Activated CD4-positive, alpha-beta memory T cell treated with anti-CD3 and anti-CD28 coated beads for 36 hours (primary cell): ENCODE measurements around the gene BHLHA15. TPM values are rescaled to one million over a fixed set of nuclear protein-coding genes. Genes with fewer than 3 reads are reported as not detected.

ENCODE experiments used
- CTCF ChIA-PET: fragments of 350-600 bp; sonication (Branson Sonifier 250); formaldehyde crosslinking; loops from one replicate; lab custom pipeline; 2021; ENCODE audit warnings: antibody characterized with exemption, inconsistent platforms; lab: Charles Lee
- POLR2A ChIA-PET: fragments of 350-600 bp; sonication (Branson Sonifier 250); formaldehyde crosslinking; loops from one replicate; lab custom pipeline; 2021; ENCODE audit warnings: antibody characterized with exemption; lab: Charles Lee
- DNase-seq: peaks from one replicate; pipeline ENCODE4 v3.0.0-alpha.2; 2020
- H3K27ac Mint-ChIP-seq: one replicate; pipeline ENCODE4 v1.8.0; 2021; ENCODE audit warnings: mixed read lengths
- H3K27me3 Mint-ChIP-seq: one replicate; pipeline ENCODE4 v1.8.0; 2021; ENCODE audit warnings: mixed read lengths
- H3K36me3 Mint-ChIP-seq: one replicate; pipeline ENCODE4 v1.8.0; 2021; ENCODE audit warnings: mixed read lengths
- H3K4me1 Mint-ChIP-seq: one replicate; pipeline ENCODE4 v1.8.0; 2021; ENCODE audit warnings: low read depth, mixed read lengths
- H3K4me3 Mint-ChIP-seq: one replicate; pipeline ENCODE4 v1.8.0; 2021; ENCODE audit warnings: mild to moderate bottlenecking, mixed read lengths
- H3K9me3 Mint-ChIP-seq: one replicate; pipeline ENCODE4 v1.8.0; 2021; ENCODE audit warnings: mixed read lengths
- intact Hi-C: fragments of 100-400 bp; cut with micrococcal nuclease; formaldehyde crosslinking; loops from one replicate; pipeline ENCODE4 v1.15.1; 2023
- total RNA-seq, 2 experiments: library from RNA; stranded (reverse); gene quantifications; one replicate each; pipeline ENCODE4 v1.2.3, GENCODE V29; 2021

Gene BHLHA15
- total RNA-seq, 2 experiments from 2014 or later, result 0.67 TPM; not detected in 1

GRCh38 chr7:98171449-98171848 lies 39.8 kb upstream of the BHLHA15 start:
- Mint-ChIP-seq H3K27me3 (no peaks in the 10 kb centered on the region), H3K4me1 (peaks cover 6% of the 10 kb centered on the region), H3K27ac (no peak overlapping the region), H3K9me3 (no peaks in the 10 kb centered on the region), H3K36me3 (peaks cover 8% of the 10 kb centered on the region), H3K4me3 (no peak overlapping the region)
- ChIA-PET POLR2A (no interaction called here), CTCF (interaction anchor here (0.6 to 19.6 kb wide), 3 partner anchors 151 to 274 kb away, joined by 3 to 368 read pairs (median 4); no protein-coding TSS in a partner anchor)
- intact Hi-C loops, result no loop called here
- DNase-seq, result no peak

- Mint-ChIP-seq H3K27me3 (no peaks in the 10 kb centered on the region), H3K36me3 (peaks cover 8% of the 10 kb centered on the region), H3K9me3 (no peaks in the 10 kb centered on the region), H3K4me3 (no peak overlapping the region), H3K4me1 (no peaks in the 10 kb centered on the region), H3K27ac (no peak overlapping the region)
- DNase-seq, result no peak
- ChIA-PET CTCF (interaction anchor here (19.6 kb wide), 1 partner anchor 154 kb away, joined by 368 read pairs; no protein-coding TSS in a partner anchor), POLR2A (no interaction called here)
- intact Hi-C loops, result no loop called here
Observed at GRCh38 chr7:98174334-98175259, 36.6 kb upstream of the BHLHA15 start.

DNA sequence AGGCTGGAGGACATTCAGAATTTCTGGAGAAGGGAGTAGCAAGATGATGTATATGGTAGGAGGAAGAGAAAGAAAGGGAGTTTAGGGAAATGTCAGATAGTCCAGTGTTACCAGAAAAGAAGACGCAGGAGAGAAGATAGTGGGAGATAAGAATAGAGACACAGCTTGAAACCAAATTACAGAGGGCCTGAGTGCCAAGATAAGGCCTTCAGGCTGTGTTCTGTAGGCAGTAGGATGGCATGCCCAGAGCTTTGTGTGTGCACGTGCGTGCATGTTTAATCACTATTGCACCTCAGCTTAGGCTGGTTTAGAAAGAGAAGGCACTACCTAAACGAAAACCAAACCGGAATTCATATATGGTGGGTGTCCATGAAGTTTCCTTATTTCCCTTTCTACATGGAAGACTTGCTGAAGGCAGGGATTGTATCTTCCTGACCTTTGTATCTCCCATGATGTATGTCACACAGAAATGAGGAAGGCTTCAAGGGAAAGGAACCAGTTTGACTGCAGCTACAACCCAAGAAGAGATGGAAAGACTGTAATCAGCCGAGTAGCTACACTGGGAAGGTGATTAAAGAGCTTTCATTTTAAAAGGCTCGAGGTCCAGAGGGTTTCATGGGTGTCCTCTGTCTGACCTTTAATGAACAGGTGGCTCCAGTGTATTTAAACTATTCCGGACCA lies 35.8 kb upstream of the BHLHA15 start:
- Mint-ChIP-seq H3K9me3 (no peaks in the 10 kb centered on the region), H3K36me3 (peaks cover 8% of the 10 kb centered on the region), H3K27ac (no peak overlapping the region), H3K4me3 (no peak overlapping the region), H3K27me3 (no peaks in the 10 kb centered on the region), H3K4me1 (no peaks in the 10 kb centered on the region)
- ChIA-PET POLR2A (no interaction called here), CTCF (interaction anchor here (0.6 to 19.6 kb wide), 3 partner anchors 9 to 155 kb away, joined by 4 to 368 read pairs (median 4); no protein-coding TSS in a partner anchor)
- DNase-seq, result no peak
- intact Hi-C loops, result no loop called here

DNA sequence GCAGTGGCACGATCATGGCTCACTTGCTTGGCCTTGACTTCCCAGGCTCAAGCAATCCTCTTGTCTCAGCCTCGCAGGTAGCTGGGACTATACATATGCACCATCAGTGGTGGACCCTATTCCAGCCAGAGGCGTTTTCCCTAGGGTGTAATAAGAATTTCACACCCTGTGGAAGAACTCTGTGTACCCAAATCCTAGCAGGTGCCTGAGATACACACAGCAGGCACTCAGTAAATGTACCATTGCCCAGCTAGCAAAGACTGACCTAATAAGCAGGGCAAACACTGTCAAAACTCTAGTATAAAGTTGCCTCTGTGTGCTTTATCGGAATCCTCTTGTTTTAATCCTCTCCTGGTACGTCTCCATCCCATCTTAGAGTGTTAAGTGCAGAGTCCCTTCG lies 33.7 kb upstream of the BHLHA15 start:
- ChIA-PET POLR2A (no interaction called here), CTCF (interaction anchor here (3.2 to 19.6 kb wide), 2 partner anchors 9 to 157 kb away, joined by 22 to 368 read pairs; no protein-coding TSS in a partner anchor)
- Mint-ChIP-seq H3K4me1 (no peaks in the 10 kb centered on the region), H3K27ac (no peak overlapping the region), H3K9me3 (no peaks in the 10 kb centered on the region), H3K4me3 (no peak overlapping the region), H3K27me3 (no peaks in the 10 kb centered on the region), H3K36me3 (peaks cover 2% of the 10 kb centered on the region)
- no peak for DNase-seq
- intact Hi-C loops, result no loop called here

- DNase-seq, result no peak
- ChIA-PET CTCF (interaction anchor here (3.2 to 19.6 kb wide), 2 partner anchors 9 to 157 kb away, joined by 22 to 368 read pairs; no protein-coding TSS in a partner anchor), POLR2A (no interaction called here)
- Mint-ChIP-seq H3K4me3 (no peak overlapping the region), H3K36me3 (peaks cover 6% of the 10 kb centered on the region), H3K9me3 (no peaks in the 10 kb centered on the region), H3K27ac (no peak overlapping the region), H3K27me3 (no peaks in the 10 kb centered on the region), H3K4me1 (no peaks in the 10 kb centered on the region)
- intact Hi-C loops, result no loop called here
Observed at GRCh38 chr7:98178321-98178720, 32.9 kb upstream of the BHLHA15 start.

DNA sequence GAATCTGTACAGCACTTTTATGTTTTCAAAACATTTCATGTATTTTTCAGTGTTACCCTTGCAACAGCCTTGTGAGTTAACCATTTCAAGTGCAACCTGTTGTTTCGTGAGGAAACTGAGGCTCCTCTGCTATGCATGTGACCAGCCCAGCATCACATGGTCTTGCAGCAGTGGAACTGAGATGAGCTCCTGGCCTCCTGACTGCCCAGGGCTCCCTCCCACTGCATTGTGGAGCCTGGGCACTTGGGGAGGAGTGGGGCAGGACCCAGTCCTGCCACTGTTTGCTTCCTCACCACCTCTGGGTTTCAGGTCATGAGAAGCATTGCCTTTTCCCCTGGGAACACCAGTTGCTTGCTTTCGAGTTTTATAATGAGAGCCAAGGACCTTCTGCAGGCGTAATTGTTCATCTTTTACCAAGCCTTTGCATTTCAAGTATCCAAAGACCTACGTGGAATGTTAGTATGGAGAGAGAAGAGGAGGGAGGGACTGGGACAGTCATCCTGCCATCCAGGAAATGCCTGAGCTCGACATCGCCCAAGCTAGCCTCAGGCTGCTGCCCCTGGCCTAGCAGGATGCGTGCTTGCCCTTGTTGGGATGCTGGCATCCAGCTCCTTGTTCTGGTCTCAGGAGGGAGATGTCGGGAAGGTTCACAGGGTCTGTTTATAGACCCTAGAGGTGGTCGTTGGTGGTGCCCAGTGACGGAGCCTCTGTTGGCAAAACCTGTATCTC lies 32.3 kb upstream of the BHLHA15 start:
- H3K4me1 Mint-ChIP-seq, result no peaks in the 10 kb centered on the region
- no peak for DNase-seq
- intact Hi-C loops, result no loop called here
- H3K27me3 Mint-ChIP-seq, result no peaks in the 10 kb centered on the region
- no peaks in the 10 kb centered on the region for H3K9me3 Mint-ChIP-seq
- POLR2A ChIA-PET, result no interaction called here
- no peak overlapping the region for H3K27ac Mint-ChIP-seq
- peaks cover 6% of the 10 kb centered on the region for H3K36me3 Mint-ChIP-seq
- CTCF ChIA-PET, result interaction anchor here (3.2 to 19.6 kb wide), 2 partner anchors 10 to 158 kb away, joined by 22 to 368 read pairs; no protein-coding TSS in a partner anchor
- no peak overlapping the region for H3K4me3 Mint-ChIP-seq

- Mint-ChIP-seq H3K36me3 (peaks cover 4% of the 10 kb centered on the region), H3K9me3 (no peaks in the 10 kb centered on the region), H3K27ac (no peak overlapping the region), H3K4me3 (no peak overlapping the region), H3K4me1 (no peaks in the 10 kb centered on the region), H3K27me3 (no peaks in the 10 kb centered on the region)
- no peak for DNase-seq
- POLR2A ChIA-PET, result no interaction called here
- CTCF ChIA-PET, result interaction anchor here (1.3 kb wide), 1 partner anchor 159 kb away, joined by 4 read pairs; no protein-coding TSS in a partner anchor
- intact Hi-C loops, result no loop called here
Observed at GRCh38 chr7:98180751-98181150, 30.5 kb upstream of the BHLHA15 start.

GRCh38 chr7:98185101-98185500 lies 26.1 kb upstream of the BHLHA15 start:
- Mint-ChIP-seq H3K9me3 (no peaks in the 10 kb centered on the region), H3K27ac (no peak overlapping the region), H3K4me1 (no peaks in the 10 kb centered on the region), H3K4me3 (no peak overlapping the region), H3K36me3 (peaks cover 21% of the 10 kb centered on the region), H3K27me3 (no peaks in the 10 kb centered on the region)
- no peak for DNase-seq
- POLR2A ChIA-PET, result no interaction called here
- CTCF ChIA-PET, result interaction anchor here (1.9 kb wide), 1 partner anchor 16 kb away, joined by 7 read pairs; no protein-coding TSS in a partner anchor
- intact Hi-C loops, result no loop called here

GRCh38 chr7:98186452-98187137 lies 24.6 kb upstream of the BHLHA15 start:
- Mint-ChIP-seq H3K27ac (no peak overlapping the region), H3K4me3 (no peak overlapping the region), H3K36me3 (peaks cover 27% of the 10 kb centered on the region), H3K4me1 (no peaks in the 10 kb centered on the region), H3K9me3 (no peaks in the 10 kb centered on the region), H3K27me3 (no peaks in the 10 kb centered on the region)
- CTCF ChIA-PET, result interaction anchor here (3.3 kb wide), 1 partner anchor 18 kb away, joined by 11 read pairs; no protein-coding TSS in a partner anchor
- POLR2A ChIA-PET, result no interaction called here
- intact Hi-C loops, result no loop called here
- no peak for DNase-seq

GRCh38 chr7:98187138-98187502 lies 24.1 kb upstream of the BHLHA15 start:
- H3K36me3 Mint-ChIP-seq, result peaks cover 31% of the 10 kb centered on the region
- intact Hi-C loops, result no loop called here
- no peak for DNase-seq
- ChIA-PET POLR2A (no interaction called here), CTCF (interaction anchor here (3.3 kb wide), 1 partner anchor 18 kb away, joined by 11 read pairs; no protein-coding TSS in a partner anchor)
- H3K4me3 Mint-ChIP-seq, result no peak overlapping the region
- no peaks in the 10 kb centered on the region for H3K27me3 Mint-ChIP-seq
- H3K27ac Mint-ChIP-seq, result no peak overlapping the region
- no peaks in the 10 kb centered on the region for H3K9me3 Mint-ChIP-seq
- H3K4me1 Mint-ChIP-seq, result no peaks in the 10 kb centered on the region

DNA sequence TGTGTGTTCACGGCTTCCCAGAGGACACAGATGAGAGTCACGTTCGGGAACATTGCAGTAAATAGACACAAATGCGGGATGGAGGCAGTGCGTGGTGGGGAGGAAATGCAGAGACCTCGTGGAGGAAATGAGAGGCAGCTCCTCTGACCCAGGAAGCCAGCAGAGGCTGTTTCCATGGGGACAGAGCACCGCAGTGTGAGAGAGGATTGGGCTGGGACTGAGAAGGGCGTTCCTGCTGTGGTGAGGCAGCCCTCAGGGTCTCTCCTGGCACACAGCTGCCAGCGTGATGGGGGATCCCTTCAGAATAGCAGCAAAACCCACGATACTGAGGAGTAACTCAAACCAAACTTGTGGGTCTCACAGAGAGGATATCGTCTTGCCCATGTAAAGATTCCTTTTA lies 21.7 kb upstream of the BHLHA15 start:
- Mint-ChIP-seq H3K4me3 (no peak overlapping the region), H3K27ac (no peak overlapping the region), H3K9me3 (no peaks in the 10 kb centered on the region), H3K36me3 (peaks cover 35% of the 10 kb centered on the region), H3K27me3 (no peaks in the 10 kb centered on the region), H3K4me1 (no peaks in the 10 kb centered on the region)
- intact Hi-C loops, result no loop called here
- no peak for DNase-seq
- ChIA-PET POLR2A (no interaction called here), CTCF (interaction anchor here (3.3 kb wide), 1 partner anchor 21 kb away, joined by 11 read pairs; no protein-coding TSS in a partner anchor)
